DOHH2 (cell line): ENCODE results near the gene C1QTNF5.

Source experiments
- H3F3A ChIP-seq: fragments of 200-600 bp; sonication (generic), shearing (Covaris generic); 2 replicates; pipeline ENCODE4 v1.6.0; 2016; ENCODE audit warnings: antibody characterized with exemption, mild to moderate bottlenecking; ENCODE audit not compliant: control insufficient read depth, insufficient read depth
- H3K27ac ChIP-seq: fragments of 200-600 bp; sonication (generic); 2 replicates; pipeline ENCODE4 v1.5.1; 2014; ENCODE audit warnings: low read depth, mild to moderate bottlenecking, low read length, moderate library complexity
- H3K27me3 ChIP-seq: fragments of 200-600 bp; sonication (generic); 2 replicates; pipeline ENCODE4 v1.6.1; 2014; ENCODE audit warnings: mild to moderate bottlenecking, low read length, mixed read lengths; ENCODE audit not compliant: control insufficient read depth
- H3K36me3 ChIP-seq: fragments of 200-600 bp; sonication (generic); 2 replicates; pipeline ENCODE4 v1.6.1; 2014; ENCODE audit warnings: mild to moderate bottlenecking, low read length, moderate library complexity, mixed read lengths; ENCODE audit not compliant: control insufficient read depth
- H3K4me1 ChIP-seq: fragments of 200-600 bp; sonication (generic); 2 replicates; pipeline ENCODE4 v1.6.1; 2014; ENCODE audit warnings: mild to moderate bottlenecking, low read length, mixed read lengths; ENCODE audit not compliant: control insufficient read depth
- H3K4me2 ChIP-seq: fragments of 200-600 bp; sonication (generic); 2 replicates; pipeline ENCODE4 v1.6.0; 2014; ENCODE audit warnings: mild to moderate bottlenecking, low read length, moderate library complexity
- H3K4me3 ChIP-seq: fragments of 200-600 bp; sonication (generic); 2 replicates; pipeline ENCODE4 v1.5.1; 2014; ENCODE audit warnings: mild to moderate bottlenecking, low read length, mixed read lengths
- H3K79me2 ChIP-seq: fragments of 200-600 bp; sonication (generic); 2 replicates; pipeline ENCODE4 v1.6.1; 2014; ENCODE audit warnings: mild to moderate bottlenecking, low read length, mixed read lengths; ENCODE audit not compliant: control insufficient read depth
- H3K9me2 ChIP-seq: fragments of 200-600 bp; sonication (generic); replicated peaks from 2 replicates; pipeline ENCODE4 v1.6.1; 2014; ENCODE audit warnings: mild to moderate bottlenecking, low read length, mixed read lengths; ENCODE audit not compliant: control insufficient read depth
- H3K9me3 ChIP-seq: fragments of 200-600 bp; sonication (generic); 2 replicates; pipeline ENCODE4 v1.6.1; 2014; ENCODE audit warnings: antibody characterized with exemption, low read length, mixed read lengths; ENCODE audit not compliant: control insufficient read depth, insufficient read depth
- H4K20me1 ChIP-seq: fragments of 200-600 bp; sonication (generic); 2 replicates; pipeline ENCODE4 v1.6.0; 2014; ENCODE audit warnings: low read depth, mild to moderate bottlenecking, antibody characterized with exemption, low read length, moderate library complexity; ENCODE audit not compliant: control insufficient read depth, insufficient read depth
- CTCF ChIP-seq: fragments of 200-600 bp; sonication (generic); IDR thresholded peaks from one replicate; pipeline ENCODE4 v1.5.1; 2014; ENCODE audit warnings: antibody characterized with exemption, mild to moderate bottlenecking, low read depth, low read length; ENCODE audit not compliant: poor library complexity, severe bottlenecking
- EZH2phosphoT487 ChIP-seq: fragments of 200-600 bp; sonication (generic); IDR thresholded peaks from 2 replicates; pipeline ENCODE4 v1.6.1; 2017; ENCODE audit warnings: borderline replicate concordance, mild to moderate bottlenecking, antibody characterized with exemption, low read length, moderate library complexity, mixed read lengths

The C1QTNF5 gene

GRCh38 chr11:119380827-119381180, 40.1 kb upstream of the C1QTNF5 start:
- H3K4me3 ChIP-seq = peak overlapping the region; percentile 84
- H3K27ac ChIP-seq = no peak overlapping the region
- H3K9me2 ChIP-seq = no peaks in the 10 kb centered on the region
- peaks cover 6% of the 10 kb centered on the region; the same call in 1 of the 2 replicates for H3K27me3 ChIP-seq
- no peaks in the 10 kb centered on the region for H3K79me2 ChIP-seq
- H3K9me3 ChIP-seq = no peaks in the 10 kb centered on the region
- TF ChIP-seq EZH2phosphoT487 (no peak), CTCF (no peak)
- H3K4me2 ChIP-seq = peak overlapping the region; percentile 95
- no peaks in the 10 kb centered on the region for H3K36me3 ChIP-seq
- H3F3A ChIP-seq = peaks cover 5% of the 10 kb centered on the region; the same call in 1 of the 2 replicates
- peaks cover 46% of the 10 kb centered on the region for H3K4me1 ChIP-seq
- no peaks in the 10 kb centered on the region for H4K20me1 ChIP-seq

- Histone ChIP-seq H3K36me3 (no peaks in the 10 kb centered on the region), H3K4me1 (peaks cover 46% of the 10 kb centered on the region), H3K9me3 (no peaks in the 10 kb centered on the region), H3K9me2 (no peaks in the 10 kb centered on the region), H4K20me1 (no peaks in the 10 kb centered on the region), H3K4me2 (peak overlapping the region; percentile 95), H3K79me2 (no peaks in the 10 kb centered on the region), H3K4me3 (peak overlapping the region; percentile 84), H3K27ac (no peak overlapping the region), H3K27me3 (peaks cover 6% of the 10 kb centered on the region; the same call in 1 of the 2 replicates), H3F3A (peaks cover 5% of the 10 kb centered on the region; the same call in 1 of the 2 replicates)
- TF ChIP-seq EZH2phosphoT487 (no peak), CTCF (no peak)
Observed at GRCh38 chr11:119380160-119380826, 39.6 kb upstream of the C1QTNF5 start.

GRCh38 chr11:119378851-119379465, 38.3 kb upstream of the C1QTNF5 start:
- TF ChIP-seq EZH2phosphoT487 (no peak), CTCF (no peak)
- Histone ChIP-seq H3K27me3 (peaks cover 6% of the 10 kb centered on the region; the same call in 1 of the 2 replicates), H3K36me3 (no peaks in the 10 kb centered on the region), H3K79me2 (no peaks in the 10 kb centered on the region), H3K27ac (no peak overlapping the region), H3F3A (peaks cover 5% of the 10 kb centered on the region; the same call in 1 of the 2 replicates), H3K4me2 (no peak overlapping the region), H3K9me2 (no peaks in the 10 kb centered on the region), H3K4me3 (no peak overlapping the region), H3K9me3 (no peaks in the 10 kb centered on the region), H4K20me1 (no peaks in the 10 kb centered on the region), H3K4me1 (peaks cover 56% of the 10 kb centered on the region)
